SK-N-SH treated with all-trans-retinoic acid at 6 μM for 48 hours (cell line): ENCODE results near the gene MROH7.

Source experiments
- CSDC2 ChIP-seq: fragments of 250-450 bp; sonication (Bioruptor Pico); IDR thresholded peaks from 2 replicates; pipeline ENCODE4 v1.5.0; 2020; ENCODE audit warnings: mild to moderate bottlenecking, moderate library complexity
- GLIS3 ChIP-seq: fragments of 250-450 bp; sonication (Bioruptor Pico); IDR thresholded peaks from 2 replicates; pipeline ENCODE4 v1.5.0; 2020; ENCODE audit warnings: mild to moderate bottlenecking, moderate library complexity
- ISL1 ChIP-seq: fragments of 250-450 bp; sonication (Bioruptor Pico); IDR thresholded peaks from 2 replicates; pipeline ENCODE4 v2.1.2; 2022; ENCODE audit warnings: mild to moderate bottlenecking, moderate library complexity
- RARB ChIP-seq: fragments of 250-450 bp; sonication (Bioruptor Pico); IDR thresholded peaks from 2 replicates; pipeline ENCODE4 v1.8.0; 2021; ENCODE audit warnings: mild to moderate bottlenecking, moderate library complexity
- SNAI2 ChIP-seq: fragments of 250-450 bp; sonication (Bioruptor Pico); IDR thresholded peaks from 2 replicates; pipeline ENCODE4 v1.5.0; 2020; ENCODE audit warnings: mild to moderate bottlenecking, moderate library complexity
- TCF4 ChIP-seq: fragments of 250-450 bp; sonication (Bioruptor Pico); IDR thresholded peaks from 2 replicates; pipeline ENCODE4 v1.8.0; 2021; ENCODE audit warnings: mild to moderate bottlenecking, moderate library complexity, borderline replicate concordance
- TOX ChIP-seq: fragments of 250-450 bp; sonication (Bioruptor Pico); IDR thresholded peaks from 2 replicates; pipeline ENCODE4 v1.8.0; 2021; ENCODE audit warnings: mild to moderate bottlenecking, moderate library complexity, borderline replicate concordance
- ZC3H10 ChIP-seq: fragments of 250-450 bp; sonication (Bioruptor Pico); IDR thresholded peaks from 2 replicates; pipeline ENCODE4 v1.5.1; 2021; ENCODE audit warnings: mild to moderate bottlenecking, moderate library complexity
- TF ChIP-seq, protein P1 (sequence below): fragments of 250-450 bp; sonication (Bioruptor Pico); IDR thresholded peaks from 2 replicates; pipeline ENCODE4 v1.5.1; 2020; ENCODE audit warnings: low read depth, mild to moderate bottlenecking, moderate library complexity
- TF ChIP-seq, protein P2 (sequence below): fragments of 250-450 bp; sonication (Bioruptor Pico); IDR thresholded peaks from 2 replicates; pipeline ENCODE4 v1.8.0; 2020; ENCODE audit warnings: mild to moderate bottlenecking, moderate library complexity, borderline replicate concordance
- TF ChIP-seq, protein P3 (sequence below): fragments of 250-450 bp; sonication (Bioruptor Pico); IDR thresholded peaks from 2 replicates; pipeline ENCODE4 v1.5.1; 2021; ENCODE audit warnings: mild to moderate bottlenecking, moderate library complexity
- TF ChIP-seq, protein P4 (sequence below): fragments of 250-450 bp; sonication (Bioruptor Pico); IDR thresholded peaks from 2 replicates; pipeline ENCODE4 v1.5.0; 2020; ENCODE audit warnings: mild to moderate bottlenecking, moderate library complexity

DNA sequence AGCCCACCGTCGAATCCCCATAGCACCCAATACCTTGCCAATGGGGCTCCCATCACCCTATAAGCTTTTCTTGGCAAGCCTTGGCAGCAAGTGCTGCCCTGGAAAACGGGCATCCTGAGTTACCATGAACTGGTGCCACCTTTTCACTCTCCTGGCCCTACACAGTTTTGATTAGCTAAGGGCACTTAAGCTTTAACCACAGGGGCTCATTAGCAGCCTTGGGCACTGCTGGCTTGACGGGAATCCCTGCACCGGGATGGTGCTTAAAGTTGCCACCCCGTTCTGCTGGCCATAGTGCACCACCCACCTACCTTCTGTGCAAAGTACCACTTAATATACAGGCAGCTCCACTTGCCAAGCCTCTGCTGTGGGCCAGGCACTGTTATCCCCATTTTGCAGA, 109.0 kb downstream of the MROH7 start:
- TF ChIP-seq, protein P1, sequence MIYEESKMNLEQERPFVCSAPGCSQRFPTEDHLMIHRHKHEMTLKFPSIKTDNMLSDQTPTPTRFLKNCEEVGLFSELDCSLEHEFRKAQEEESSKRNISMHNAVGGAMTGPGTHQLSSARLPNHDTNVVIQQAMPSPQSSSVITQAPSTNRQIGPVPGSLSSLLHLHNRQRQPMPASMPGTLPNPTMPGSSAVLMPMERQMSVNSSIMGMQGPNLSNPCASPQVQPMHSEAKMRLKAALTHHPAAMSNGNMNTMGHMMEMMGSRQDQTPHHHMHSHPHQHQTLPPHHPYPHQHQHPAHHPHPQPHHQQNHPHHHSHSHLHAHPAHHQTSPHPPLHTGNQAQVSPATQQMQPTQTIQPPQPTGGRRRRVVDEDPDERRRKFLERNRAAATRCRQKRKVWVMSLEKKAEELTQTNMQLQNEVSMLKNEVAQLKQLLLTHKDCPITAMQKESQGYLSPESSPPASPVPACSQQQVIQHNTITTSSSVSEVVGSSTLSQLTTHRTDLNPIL, result no peak
- TF ChIP-seq RARB (CRISPR knock-in tag) (no peak), TOX (no peak), CSDC2 (CRISPR knock-in tag) (no peak), ZC3H10 (CRISPR knock-in tag) (no peak), GLIS3 (CRISPR knock-in tag) (no peak), TCF4 (CRISPR knock-in tag) (no peak), SNAI2 (CRISPR knock-in tag) (no peak), ISL1 (CRISPR knock-in tag) (no peak)
- TF ChIP-seq, protein P2, sequence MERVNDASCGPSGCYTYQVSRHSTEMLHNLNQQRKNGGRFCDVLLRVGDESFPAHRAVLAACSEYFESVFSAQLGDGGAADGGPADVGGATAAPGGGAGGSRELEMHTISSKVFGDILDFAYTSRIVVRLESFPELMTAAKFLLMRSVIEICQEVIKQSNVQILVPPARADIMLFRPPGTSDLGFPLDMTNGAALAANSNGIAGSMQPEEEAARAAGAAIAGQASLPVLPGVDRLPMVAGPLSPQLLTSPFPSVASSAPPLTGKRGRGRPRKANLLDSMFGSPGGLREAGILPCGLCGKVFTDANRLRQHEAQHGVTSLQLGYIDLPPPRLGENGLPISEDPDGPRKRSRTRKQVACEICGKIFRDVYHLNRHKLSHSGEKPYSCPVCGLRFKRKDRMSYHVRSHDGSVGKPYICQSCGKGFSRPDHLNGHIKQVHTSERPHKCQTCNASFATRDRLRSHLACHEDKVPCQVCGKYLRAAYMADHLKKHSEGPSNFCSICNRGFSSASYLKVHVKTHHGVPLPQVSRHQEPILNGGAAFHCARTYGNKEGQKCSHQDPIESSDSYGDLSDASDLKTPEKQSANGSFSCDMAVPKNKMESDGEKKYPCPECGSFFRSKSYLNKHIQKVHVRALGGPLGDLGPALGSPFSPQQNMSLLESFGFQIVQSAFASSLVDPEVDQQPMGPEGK (CRISPR knock-in tag), result no peak
- TF ChIP-seq, protein P3, sequence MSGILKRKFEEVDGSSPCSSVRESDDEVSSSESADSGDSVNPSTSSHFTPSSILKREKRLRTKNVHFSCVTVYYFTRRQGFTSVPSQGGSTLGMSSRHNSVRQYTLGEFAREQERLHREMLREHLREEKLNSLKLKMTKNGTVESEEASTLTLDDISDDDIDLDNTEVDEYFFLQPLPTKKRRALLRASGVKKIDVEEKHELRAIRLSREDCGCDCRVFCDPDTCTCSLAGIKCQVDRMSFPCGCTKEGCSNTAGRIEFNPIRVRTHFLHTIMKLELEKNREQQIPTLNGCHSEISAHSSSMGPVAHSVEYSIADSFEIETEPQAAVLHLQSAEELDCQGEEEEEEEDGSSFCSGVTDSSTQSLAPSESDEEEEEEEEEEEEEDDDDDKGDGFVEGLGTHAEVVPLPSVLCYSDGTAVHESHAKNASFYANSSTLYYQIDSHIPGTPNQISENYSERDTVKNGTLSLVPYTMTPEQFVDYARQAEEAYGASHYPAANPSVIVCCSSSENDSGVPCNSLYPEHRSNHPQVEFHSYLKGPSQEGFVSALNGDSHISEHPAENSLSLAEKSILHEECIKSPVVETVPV (CRISPR knock-in tag), result no peak
- TF ChIP-seq, protein P4, sequence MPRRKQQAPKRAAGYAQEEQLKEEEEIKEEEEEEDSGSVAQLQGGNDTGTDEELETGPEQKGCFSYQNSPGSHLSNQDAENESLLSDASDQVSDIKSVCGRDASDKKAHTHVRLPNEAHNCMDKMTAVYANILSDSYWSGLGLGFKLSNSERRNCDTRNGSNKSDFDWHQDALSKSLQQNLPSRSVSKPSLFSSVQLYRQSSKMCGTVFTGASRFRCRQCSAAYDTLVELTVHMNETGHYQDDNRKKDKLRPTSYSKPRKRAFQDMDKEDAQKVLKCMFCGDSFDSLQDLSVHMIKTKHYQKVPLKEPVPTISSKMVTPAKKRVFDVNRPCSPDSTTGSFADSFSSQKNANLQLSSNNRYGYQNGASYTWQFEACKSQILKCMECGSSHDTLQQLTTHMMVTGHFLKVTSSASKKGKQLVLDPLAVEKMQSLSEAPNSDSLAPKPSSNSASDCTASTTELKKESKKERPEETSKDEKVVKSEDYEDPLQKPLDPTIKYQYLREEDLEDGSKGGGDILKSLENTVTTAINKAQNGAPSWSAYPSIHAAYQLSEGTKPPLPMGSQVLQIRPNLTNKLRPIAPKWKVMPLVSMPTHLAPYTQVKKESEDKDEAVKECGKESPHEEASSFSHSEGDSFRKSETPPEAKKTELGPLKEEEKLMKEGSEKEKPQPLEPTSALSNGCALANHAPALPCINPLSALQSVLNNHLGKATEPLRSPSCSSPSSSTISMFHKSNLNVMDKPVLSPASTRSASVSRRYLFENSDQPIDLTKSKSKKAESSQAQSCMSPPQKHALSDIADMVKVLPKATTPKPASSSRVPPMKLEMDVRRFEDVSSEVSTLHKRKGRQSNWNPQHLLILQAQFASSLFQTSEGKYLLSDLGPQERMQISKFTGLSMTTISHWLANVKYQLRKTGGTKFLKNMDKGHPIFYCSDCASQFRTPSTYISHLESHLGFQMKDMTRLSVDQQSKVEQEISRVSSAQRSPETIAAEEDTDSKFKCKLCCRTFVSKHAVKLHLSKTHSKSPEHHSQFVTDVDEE (CRISPR knock-in tag), result no peak
